GM21515 (cell line): Measurements from ENCODE around the gene EEF2K.
"Not testable (repeated sequence)": the region's sequence is repeated elsewhere in the genome, so short reads cannot be mapped to it uniquely, and the experiment has no call there.

ENCODE experiments used
- ATAC-seq: cut with Tn5 transposase; IDR thresholded peaks from one replicate; pipeline ENCODE4 v1.9.1; 2021; ENCODE audit not compliant: unreplicated experiment

The EEF2K gene

GRCh38 chr16:22206013-22206841 is at the start of gene EEF2K:
Gene EEF2K (plus strand): TSS chr16:22206278. CDS start chr16:22225730, 19,452 bp downstream.
- ATAC-seq: peak; percentile 82

DNA sequence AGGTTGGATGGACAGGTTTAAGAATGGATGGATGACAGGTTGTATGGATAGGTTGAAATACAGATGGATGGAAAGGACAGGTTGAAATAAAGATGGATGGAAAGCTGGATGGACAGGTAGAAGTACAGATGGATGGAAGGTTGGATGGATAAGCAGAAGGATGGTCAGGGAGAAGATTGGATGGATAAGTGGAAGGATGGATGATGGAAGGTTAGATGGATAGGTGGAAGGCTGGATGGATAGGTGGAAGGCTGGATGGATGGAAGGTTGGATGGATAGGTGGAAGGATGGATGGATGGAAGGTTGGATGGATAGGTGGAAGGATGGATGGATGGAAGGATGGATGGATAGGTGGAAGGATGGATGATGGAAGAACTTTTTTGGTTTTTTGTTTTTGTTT is 44.7 kb upstream of the EEF2K start:
- no peak for ATAC-seq

DNA sequence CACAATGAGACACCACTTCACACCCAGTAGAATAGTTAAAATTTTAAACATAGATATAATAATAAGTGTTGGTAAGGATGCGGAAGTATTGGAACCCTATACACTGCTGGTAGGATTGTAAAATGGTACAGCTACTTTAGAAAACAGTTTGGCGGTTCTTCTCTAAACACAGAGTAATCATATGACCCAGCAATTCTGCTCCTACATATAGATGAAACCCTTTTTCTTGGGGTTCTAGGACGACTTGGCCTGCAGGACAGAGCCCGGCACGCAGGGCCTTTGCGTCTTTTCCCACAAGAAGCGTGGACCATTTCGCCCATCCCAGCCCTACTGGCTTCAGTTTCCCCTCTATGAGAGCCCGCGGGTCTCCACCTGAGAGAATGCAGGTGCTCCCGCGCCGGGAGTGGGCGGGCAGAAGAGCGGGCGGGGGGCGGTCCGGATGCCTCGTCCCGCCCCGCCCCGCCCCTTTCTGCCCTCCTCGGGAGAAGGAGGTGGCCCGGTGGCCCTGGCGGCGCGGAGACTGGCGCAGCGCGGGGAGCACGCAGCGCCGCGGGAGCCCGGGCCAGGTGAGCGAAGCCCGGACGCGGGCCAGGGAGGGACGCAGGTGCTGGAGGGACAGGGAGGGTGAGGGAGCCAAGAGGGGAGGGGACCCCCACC is 44.0 kb upstream of the EEF2K start, which contains the start of gene SDR42E2:
TSS of gene SDR42E2 (plus strand) at position 508 of the 657 bp plus-strand sequence. CDS start 3,077 bp downstream, outside the sequence.
- ATAC-seq: no peak

DNA sequence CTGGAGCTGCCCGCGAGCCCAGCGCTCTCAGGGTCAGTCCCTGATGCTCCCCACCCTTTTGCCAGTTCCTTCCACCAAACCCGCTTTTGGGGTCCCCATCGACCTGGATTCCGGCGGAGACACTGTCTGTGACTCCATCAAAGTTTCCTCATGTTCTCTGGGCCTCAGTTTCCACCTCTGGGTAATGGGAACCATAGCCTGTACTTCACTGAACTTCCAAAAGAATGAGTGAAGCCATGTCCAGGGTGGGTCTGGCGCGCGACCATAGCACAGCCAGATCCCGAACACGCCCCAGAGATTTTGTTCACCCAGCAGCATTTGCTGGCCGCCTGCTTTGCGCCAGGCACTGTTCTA is 43.4 kb upstream of the EEF2K start:
- no peak for ATAC-seq

DNA sequence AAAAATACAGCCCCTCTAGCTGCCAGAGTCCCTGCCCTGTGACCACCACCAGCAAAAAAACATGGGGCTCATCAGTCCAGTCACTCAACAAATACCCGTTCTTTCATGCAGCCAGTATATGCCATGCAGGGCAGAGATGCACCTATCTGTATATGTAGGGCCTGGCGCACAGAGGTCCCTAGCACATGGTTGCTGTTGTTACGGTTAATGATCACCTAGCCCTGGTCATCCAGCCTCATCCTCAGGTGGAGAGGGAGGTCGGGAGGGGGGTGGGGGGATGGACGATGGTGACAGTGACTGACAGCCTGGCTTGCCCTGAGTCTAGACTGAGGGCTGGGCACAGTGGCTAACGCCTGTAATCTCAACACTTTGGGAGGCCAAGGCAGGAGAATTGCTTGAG is 42.3 kb upstream of the EEF2K start:
- ATAC-seq: no peak

- no peak for ATAC-seq
These were observed 41.6 kb upstream of the EEF2K start for GRCh38 chr16:22164482-22164881.

DNA sequence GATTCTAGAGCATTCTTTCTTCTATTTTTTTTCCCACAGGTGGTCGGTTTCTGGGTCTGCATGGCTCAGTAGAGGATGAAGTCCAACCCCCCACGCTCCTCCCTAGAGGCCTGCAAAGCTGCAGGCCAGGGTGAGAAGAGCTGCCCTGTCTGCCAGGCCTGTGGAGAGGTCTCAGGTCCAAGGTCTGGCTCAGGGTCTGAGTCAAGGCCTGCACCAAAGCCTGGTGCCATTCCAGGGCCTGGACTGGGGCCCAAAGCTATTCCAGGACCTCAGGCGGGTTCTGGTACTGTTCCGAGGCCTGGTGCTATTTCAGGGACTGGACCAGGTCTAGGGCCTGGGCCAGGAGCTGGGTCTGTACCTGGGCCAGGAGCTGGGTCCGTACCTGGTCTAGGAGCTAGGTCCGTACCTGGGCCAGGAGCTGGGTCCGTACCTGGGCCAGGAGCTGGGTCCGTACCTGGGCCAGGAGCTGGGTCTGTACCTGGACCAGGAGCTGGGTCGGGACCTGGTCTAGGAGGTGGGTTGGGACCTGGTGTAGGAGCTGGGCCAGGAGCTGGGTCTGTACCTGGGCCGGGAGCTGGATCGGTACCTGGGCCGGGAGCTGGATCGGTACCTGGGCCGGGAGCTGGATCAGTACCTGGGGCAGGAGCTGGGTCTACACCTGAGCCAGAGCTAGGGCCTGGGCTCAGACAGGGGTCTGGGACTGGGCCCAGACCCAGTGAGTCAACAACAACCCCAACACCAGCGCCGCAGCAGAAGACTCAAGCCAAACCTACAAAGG is 40.4 kb upstream of the EEF2K start:
- no peak for ATAC-seq

GRCh38 chr16:22171953-22172352 is 34.1 kb upstream of the EEF2K start:
- ATAC-seq: no peak

DNA sequence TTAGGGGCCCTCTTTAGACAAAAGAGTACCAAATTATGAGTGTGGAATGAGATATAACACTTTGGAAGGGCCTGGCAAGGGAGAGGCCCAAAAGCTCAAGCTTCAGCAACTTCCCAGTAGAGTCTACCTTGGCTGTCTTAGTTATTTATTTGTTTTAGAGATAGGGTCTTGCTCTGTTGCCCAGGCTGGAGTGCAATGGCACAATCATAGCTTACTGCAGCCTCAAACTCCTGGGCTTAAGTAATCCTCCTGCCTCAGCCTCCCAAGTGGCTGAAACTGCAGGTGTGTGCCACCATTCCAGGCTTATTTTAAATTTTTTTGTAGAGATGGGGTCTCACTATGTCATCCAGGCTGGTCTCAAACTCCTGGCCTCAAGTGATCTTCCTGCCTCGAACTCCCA is 33.4 kb upstream of the EEF2K start:
- ATAC-seq: not testable (repeated sequence)

DNA sequence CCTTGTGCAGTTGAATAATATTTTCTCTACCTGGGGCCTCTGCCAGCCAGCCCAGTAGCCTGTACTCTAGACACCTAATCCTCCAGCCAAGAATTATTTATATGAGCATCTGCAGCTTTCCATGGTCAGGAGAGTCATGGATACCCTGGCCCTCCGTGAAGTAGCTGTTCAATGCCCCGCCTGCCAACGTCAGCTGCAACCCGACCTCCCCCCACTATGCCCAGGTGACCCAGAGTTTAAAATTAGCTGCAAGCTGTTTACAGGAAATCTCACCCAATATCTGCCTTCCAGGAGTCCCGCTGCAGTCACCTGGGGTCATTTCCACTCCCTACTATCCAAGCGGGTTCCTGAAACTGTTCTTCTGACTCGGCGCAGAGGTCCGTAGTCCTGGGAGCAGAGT is 31.4 kb upstream of the EEF2K start:
- ATAC-seq: no peak

- no peak for ATAC-seq
These were observed 27.8 kb upstream of the EEF2K start for GRCh38 chr16:22177968-22178930.

- no peak for ATAC-seq
These were observed 24.7 kb upstream of the EEF2K start for GRCh38 chr16:22181426-22181825.

GRCh38 chr16:22181843-22182242 is 24.2 kb upstream of the EEF2K start:
- no peak for ATAC-seq

GRCh38 chr16:22183335-22183734 is 22.7 kb upstream of the EEF2K start:
- ATAC-seq: no peak

DNA sequence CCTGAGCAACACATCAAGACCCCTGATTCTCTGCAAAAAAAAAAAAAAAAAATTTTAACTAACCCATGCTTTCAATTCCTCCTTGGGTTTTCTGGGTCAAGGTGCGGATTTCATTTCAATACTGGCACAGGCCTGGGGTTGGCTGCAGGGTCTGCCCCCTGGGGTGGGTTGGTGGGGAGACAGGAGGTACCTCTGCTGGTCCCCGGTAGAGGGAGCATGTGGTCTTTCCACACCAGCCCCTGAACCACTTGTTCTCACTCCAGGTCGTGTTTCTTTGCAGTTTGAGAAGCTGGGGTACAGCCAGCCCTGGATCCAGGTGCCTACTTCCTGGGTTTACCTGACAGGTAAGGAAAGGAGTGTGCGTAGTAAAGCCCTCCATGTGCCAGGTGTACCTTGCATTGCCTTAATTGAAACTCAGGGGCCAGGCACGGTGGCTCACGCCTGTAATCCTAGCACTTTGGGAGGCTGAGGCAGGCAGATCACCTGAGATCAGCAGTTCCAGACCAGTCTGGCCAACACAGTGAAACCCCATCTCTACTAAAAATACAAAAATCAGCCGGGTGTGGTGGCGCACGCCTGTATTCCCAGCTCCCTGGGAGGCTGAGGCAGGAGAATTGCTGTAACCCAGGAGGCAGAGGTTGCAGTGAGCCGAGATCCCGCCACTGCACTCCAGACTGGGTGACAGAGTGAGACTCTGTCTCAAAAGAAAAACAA is 22.0 kb upstream of the EEF2K start:
- ATAC-seq: no peak

DNA sequence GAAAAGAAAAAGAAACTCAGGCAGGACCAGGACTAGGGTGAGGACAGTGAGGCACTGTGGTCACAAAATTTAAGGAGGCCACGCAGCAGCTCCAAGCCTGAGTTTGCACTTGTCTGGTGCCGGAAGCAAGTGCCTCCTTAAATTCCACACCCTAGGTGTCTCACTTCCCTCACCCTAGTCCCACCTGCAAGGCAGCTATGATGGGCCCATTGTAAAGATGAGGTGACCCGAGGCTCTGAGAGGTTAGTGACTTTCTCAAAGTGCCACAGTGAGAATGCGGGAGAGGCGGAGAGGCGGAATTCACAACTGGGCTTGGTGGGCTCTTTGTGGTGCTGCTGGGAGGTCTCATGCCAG is 21.5 kb upstream of the EEF2K start:
- ATAC-seq: no peak

GRCh38 chr16:22186517-22186916 is 19.6 kb upstream of the EEF2K start:
- no peak for ATAC-seq

- no peak for ATAC-seq
These were observed 17.8 kb upstream of the EEF2K start for GRCh38 chr16:22188267-22188594.

DNA sequence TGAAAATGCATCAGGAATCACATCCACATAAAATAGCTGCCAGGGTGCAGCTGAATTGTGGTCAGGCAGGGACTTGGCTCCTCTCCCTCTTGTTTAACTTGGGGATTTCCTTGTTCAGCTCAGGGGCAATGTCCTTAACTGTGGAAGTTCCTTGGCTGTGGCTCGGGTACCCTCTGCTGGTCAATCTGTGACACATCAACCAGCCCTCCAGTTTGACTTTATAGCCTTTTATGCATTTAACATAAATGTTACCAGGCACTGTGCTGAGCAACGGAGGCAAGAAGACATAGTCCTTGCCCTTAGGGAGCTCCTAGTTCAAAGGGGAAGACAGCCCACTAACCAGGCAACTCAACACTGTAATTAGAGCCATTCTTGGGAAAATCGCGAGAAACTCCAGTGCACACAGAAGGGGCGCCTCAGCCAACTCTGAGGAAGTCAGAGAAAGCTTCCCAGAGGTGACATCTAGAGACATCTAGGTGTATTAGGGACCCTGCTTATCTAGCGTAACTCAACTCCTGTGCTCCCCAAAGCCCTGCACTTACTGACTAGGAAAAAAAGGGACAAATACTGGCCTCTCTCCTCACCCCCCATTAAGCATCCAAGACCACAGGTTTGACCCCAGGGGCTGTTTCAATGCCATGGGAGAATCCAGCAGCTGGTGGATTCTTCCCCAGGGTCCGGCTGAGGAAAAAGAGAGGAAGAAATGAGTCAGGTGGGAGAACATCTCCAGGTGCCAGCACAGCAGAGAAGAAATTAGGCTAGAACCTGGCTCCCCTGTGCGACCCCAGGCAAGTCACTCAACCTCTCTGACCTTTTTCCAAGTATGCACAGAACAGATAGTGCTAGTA is 17.3 kb upstream of the EEF2K start:
- no peak for ATAC-seq
